ENCODE results near the gene LACTB.

LACTB gene, protein sequence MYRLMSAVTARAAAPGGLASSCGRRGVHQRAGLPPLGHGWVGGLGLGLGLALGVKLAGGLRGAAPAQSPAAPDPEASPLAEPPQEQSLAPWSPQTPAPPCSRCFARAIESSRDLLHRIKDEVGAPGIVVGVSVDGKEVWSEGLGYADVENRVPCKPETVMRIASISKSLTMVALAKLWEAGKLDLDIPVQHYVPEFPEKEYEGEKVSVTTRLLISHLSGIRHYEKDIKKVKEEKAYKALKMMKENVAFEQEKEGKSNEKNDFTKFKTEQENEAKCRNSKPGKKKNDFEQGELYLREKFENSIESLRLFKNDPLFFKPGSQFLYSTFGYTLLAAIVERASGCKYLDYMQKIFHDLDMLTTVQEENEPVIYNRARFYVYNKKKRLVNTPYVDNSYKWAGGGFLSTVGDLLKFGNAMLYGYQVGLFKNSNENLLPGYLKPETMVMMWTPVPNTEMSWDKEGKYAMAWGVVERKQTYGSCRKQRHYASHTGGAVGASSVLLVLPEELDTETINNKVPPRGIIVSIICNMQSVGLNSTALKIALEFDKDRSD

DNA sequence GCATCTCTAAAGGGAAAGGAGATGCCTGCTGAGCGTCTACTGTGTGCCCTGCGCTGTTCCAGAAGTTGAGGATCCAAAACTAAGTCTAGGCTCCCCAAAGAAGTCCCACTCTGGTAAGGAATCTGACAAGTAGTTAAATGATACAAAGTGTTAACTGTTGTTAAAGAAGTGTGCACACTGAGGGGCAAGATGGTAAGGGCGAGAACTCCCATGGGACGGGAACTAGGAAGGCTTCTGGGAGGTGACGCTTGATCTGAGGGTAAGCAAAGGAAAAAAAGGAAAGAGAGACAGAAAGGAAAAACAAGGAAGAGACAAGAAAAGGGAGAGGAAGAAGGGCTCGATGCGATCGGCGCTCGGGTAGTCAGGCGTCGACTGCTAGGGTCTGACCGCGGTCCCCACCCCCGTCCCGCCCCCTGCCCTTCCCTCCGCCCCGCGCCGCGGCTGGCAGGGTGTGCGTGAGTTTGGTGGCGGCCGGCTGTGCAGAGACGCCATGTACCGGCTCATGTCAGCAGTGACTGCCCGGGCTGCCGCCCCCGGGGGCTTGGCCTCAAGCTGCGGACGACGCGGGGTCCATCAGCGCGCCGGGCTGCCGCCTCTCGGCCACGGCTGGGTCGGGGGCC, at the start of gene LACTB:
Gene LACTB, plus strand, starts transcription at position 480 of the 620 bp plus-strand sequence. Its CDS starts 11 bp downstream, at position 491.
- Mint-ChIP-seq H3K9me3 (peaks cover 10% of the 10 kb centered on the region), H3K4me1 (peaks cover 22% of the 10 kb centered on the region), H3K27ac (ENCODE audit: low read depth) (peak within 1 kb of the TSS; percentile 65), H3K4me3 (peak within 1 kb of the TSS; percentile 80), H3K36me3 (ENCODE audit: insufficient read depth) (peaks cover 5% of the 10 kb centered on the region), H3K27me3 (no peaks in the 10 kb centered on the region)
- DNase-seq (ENCODE audit: low spot score in 2 of 2): peak; percentile 60 to 66
- ATAC-seq (replicated peaks; ENCODE audit: extremely low read depth, poor library complexity, severe bottlenecking): peak; percentile 92

DNA sequence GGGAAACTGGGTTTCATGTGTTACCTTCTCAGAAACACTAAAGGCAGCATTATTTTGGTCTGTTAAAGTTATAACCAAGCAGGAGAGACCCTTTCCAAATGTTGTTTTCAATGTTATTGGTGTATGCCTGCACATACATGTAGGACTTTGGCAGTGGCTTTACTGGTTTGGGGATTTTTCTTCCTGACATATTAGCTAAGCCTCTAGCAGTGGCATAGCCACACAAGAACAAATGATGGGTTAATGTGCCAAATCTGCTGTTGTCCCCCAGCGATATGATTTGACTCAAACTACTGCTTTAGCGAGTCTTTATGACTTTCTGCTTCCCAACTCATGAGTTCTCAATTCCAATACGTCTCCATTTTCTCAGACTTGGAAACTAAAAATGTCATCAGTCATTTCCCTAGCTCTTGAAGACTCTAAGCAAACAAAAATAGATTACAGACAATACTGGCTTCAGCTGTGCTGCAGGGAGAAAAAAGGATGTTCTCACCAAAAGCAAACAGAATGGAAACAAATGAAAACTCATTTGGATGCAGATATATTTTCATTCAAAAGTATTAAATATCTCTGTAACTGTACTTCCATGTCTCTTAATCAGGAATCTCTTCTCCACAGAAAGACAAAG, 49.5 kb upstream of the LACTB start:
- H3K27ac Mint-ChIP-seq (ENCODE audit: low read depth): no peak overlapping the region
- H3K9me3 Mint-ChIP-seq: no peaks in the 10 kb centered on the region
- no peak overlapping the region for H3K4me3 Mint-ChIP-seq
- no peaks in the 10 kb centered on the region for H3K27me3 Mint-ChIP-seq
- DNase-seq (ENCODE audit: low spot score in 2 of 2) (no peak), ATAC-seq (replicated peaks; ENCODE audit: extremely low read depth, poor library complexity, severe bottlenecking) (no peak)
- H3K4me1 Mint-ChIP-seq: peaks cover 9% of the 10 kb centered on the region
- peaks cover 4% of the 10 kb centered on the region for H3K36me3 Mint-ChIP-seq (ENCODE audit: insufficient read depth)

DNA sequence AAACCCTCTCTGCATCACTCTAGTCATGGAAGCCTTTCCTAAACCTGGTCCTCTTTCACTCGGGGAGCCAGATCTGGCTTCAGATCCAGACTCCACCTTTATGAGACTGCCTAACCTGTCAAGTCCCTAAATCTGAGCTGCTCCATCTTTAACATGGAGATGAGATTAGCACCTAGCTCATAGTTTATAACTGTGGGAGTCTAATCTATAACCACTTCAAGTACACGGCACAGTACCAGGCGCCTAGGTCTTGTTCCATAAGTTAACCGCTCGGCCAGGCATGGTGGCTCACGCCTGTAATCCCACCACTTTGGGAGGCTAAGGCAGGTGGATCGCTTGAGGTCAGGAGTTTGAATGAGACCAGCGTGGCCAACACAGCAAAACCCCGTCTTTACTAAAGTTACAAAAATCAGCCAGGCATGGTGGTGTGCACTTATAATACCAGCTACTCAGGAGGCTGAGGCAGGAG, 48.8 kb upstream of the LACTB start:
- Mint-ChIP-seq H3K36me3 (ENCODE audit: insufficient read depth) (peaks cover 4% of the 10 kb centered on the region), H3K27ac (ENCODE audit: low read depth) (no peak overlapping the region), H3K9me3 (no peaks in the 10 kb centered on the region), H3K27me3 (no peaks in the 10 kb centered on the region), H3K4me1 (peaks cover 9% of the 10 kb centered on the region), H3K4me3 (no peak overlapping the region)
- ATAC-seq (replicated peaks; ENCODE audit: extremely low read depth, poor library complexity, severe bottlenecking): no peak
- no peak for DNase-seq (ENCODE audit: low spot score in 2 of 2)

- Mint-ChIP-seq H3K36me3 (ENCODE audit: insufficient read depth) (peaks cover 4% of the 10 kb centered on the region), H3K27me3 (no peaks in the 10 kb centered on the region), H3K4me3 (no peak overlapping the region), H3K4me1 (peaks cover 9% of the 10 kb centered on the region), H3K27ac (ENCODE audit: low read depth) (no peak overlapping the region), H3K9me3 (no peaks in the 10 kb centered on the region)
- DNase-seq (ENCODE audit: low spot score in 2 of 2) (no peak), ATAC-seq (replicated peaks; ENCODE audit: extremely low read depth, poor library complexity, severe bottlenecking) (no peak)
These were observed 48.0 kb upstream of the LACTB start for GRCh38 chr15:63073497-63074172.

DNA sequence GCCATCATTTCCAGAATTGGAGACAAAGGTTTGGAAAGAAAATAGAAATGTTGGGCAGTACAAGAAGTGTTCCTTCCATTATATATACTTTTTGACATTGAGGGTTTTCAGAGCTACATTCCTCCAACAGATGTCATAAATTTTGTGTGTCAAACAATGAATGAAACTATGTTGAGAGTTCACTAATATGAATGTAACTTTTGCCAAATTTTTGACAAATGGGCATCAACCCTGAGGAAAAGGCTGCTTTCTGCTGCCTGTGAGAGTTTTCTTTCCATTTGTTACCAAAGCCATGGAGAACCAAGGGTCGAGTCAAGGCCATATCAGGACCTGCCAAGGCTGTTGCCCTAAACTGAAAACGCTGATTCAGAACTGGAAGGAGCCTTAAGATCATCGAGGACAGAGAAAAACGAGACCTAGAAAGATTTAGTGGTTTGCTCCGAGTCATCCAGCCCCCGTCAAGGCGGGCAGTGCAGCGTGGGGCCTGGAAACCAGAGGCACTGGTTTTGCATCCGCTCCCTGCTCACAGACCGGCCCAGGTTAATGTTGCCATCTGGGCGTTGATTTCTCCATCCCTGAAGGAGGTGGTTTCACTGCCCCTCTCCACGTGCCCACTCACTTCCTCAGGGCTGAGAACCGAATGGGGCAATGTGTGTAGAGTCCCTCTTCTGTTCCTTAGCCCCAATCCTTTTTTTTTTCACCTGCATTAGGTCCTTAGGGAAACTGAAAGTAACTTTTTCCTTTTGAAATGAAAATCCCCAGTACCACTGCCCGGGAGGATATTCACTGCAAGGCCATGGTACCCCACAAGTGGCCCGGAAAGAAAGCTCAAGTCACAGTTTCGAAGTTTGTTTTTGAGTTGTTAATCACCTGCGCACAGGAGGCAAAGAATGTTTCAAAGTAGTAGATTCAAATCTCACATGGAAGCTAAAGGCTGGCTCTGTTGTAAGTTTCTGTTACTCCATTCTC, 46.4 kb upstream of the LACTB start:
- peaks cover 4% of the 10 kb centered on the region for H3K36me3 Mint-ChIP-seq (ENCODE audit: insufficient read depth)
- no peak for ATAC-seq (replicated peaks; ENCODE audit: extremely low read depth, poor library complexity, severe bottlenecking)
- H3K27ac Mint-ChIP-seq (ENCODE audit: low read depth): no peak overlapping the region

GRCh38 chr15:63075984-63076713, 45.5 kb upstream of the LACTB start:
- DNase-seq (ENCODE audit: low spot score in 2 of 2) (no peak), ATAC-seq (replicated peaks; ENCODE audit: extremely low read depth, poor library complexity, severe bottlenecking) (no peak)
- H3K27ac Mint-ChIP-seq (ENCODE audit: low read depth): no peak overlapping the region
- H3K4me1 Mint-ChIP-seq: peaks cover 9% of the 10 kb centered on the region
- H3K4me3 Mint-ChIP-seq: no peak overlapping the region
- H3K36me3 Mint-ChIP-seq (ENCODE audit: insufficient read depth): peaks cover 4% of the 10 kb centered on the region
- H3K27me3 Mint-ChIP-seq: peaks cover 19% of the 10 kb centered on the region
- no peaks in the 10 kb centered on the region for H3K9me3 Mint-ChIP-seq

More for the DNA sequence above, 46.4 kb upstream of the LACTB start:
- peaks cover 9% of the 10 kb centered on the region for H3K4me1 Mint-ChIP-seq
- H3K4me3 Mint-ChIP-seq: no peak overlapping the region
- no peaks in the 10 kb centered on the region for H3K9me3 Mint-ChIP-seq
- H3K27me3 Mint-ChIP-seq: peaks cover 10% of the 10 kb centered on the region
- DNase-seq (ENCODE audit: low spot score in 2 of 2): no peak

DNA sequence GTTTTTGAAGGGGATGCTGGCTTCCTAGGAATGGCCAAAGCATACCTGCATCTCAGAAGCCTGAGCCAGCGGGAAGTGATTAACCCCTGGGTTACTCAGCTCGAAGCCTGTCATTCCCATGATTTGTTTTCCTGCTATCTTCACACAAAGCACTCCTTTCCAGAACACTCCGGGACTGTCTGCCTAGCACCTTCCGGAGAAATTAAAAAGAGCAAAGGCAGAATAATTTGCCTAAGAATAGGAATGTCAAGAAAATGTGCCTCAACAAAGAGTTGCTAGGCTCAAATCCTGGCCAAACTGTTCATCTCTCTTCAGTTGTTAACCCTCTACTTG, 45.0 kb upstream of the LACTB start:
- ATAC-seq (replicated peaks; ENCODE audit: extremely low read depth, poor library complexity, severe bottlenecking): no peak
- Mint-ChIP-seq H3K27me3 (peaks cover 24% of the 10 kb centered on the region), H3K4me1 (peaks cover 9% of the 10 kb centered on the region), H3K9me3 (no peaks in the 10 kb centered on the region), H3K36me3 (ENCODE audit: insufficient read depth) (peaks cover 2% of the 10 kb centered on the region), H3K4me3 (no peak overlapping the region), H3K27ac (ENCODE audit: low read depth) (no peak overlapping the region)
- DNase-seq (ENCODE audit: low spot score in 2 of 2): no peak

- H3K4me1 Mint-ChIP-seq: peaks cover 9% of the 10 kb centered on the region
- no peaks in the 10 kb centered on the region for H3K9me3 Mint-ChIP-seq
- no peak for ATAC-seq (replicated peaks; ENCODE audit: extremely low read depth, poor library complexity, severe bottlenecking)
- peaks cover 37% of the 10 kb centered on the region for H3K27me3 Mint-ChIP-seq
- peaks cover 2% of the 10 kb centered on the region for H3K36me3 Mint-ChIP-seq (ENCODE audit: insufficient read depth)
- no peak overlapping the region for H3K27ac Mint-ChIP-seq (ENCODE audit: low read depth)
- DNase-seq (ENCODE audit: low spot score in 2 of 2): no peak
- H3K4me3 Mint-ChIP-seq: no peak overlapping the region
These were observed 43.7 kb upstream of the LACTB start for GRCh38 chr15:63077952-63078351.

GRCh38 chr15:63079947-63080626, 41.6 kb upstream of the LACTB start:
- peaks cover 9% of the 10 kb centered on the region for H3K4me1 Mint-ChIP-seq
- H3K4me3 Mint-ChIP-seq: no peak overlapping the region
- H3K27me3 Mint-ChIP-seq: peaks cover 43% of the 10 kb centered on the region
- H3K27ac Mint-ChIP-seq (ENCODE audit: low read depth): no peak overlapping the region
- no peak for ATAC-seq (replicated peaks; ENCODE audit: extremely low read depth, poor library complexity, severe bottlenecking)
- peaks cover 2% of the 10 kb centered on the region for H3K36me3 Mint-ChIP-seq (ENCODE audit: insufficient read depth)
- no peak for DNase-seq (ENCODE audit: low spot score in 2 of 2)
- H3K9me3 Mint-ChIP-seq: no peaks in the 10 kb centered on the region

GRCh38 chr15:63080634-63081250, 40.9 kb upstream of the LACTB start:
- H3K27ac Mint-ChIP-seq (ENCODE audit: low read depth): no peak overlapping the region
- peaks cover 2% of the 10 kb centered on the region for H3K36me3 Mint-ChIP-seq (ENCODE audit: insufficient read depth)
- H3K27me3 Mint-ChIP-seq: peaks cover 43% of the 10 kb centered on the region
- no peak for ATAC-seq (replicated peaks; ENCODE audit: extremely low read depth, poor library complexity, severe bottlenecking)
- H3K4me1 Mint-ChIP-seq: peaks cover 4% of the 10 kb centered on the region
- no peaks in the 10 kb centered on the region for H3K9me3 Mint-ChIP-seq
- DNase-seq (ENCODE audit: low spot score in 2 of 2): no peak
- no peak overlapping the region for H3K4me3 Mint-ChIP-seq
